GM19397 (cell line): Measurements from ENCODE around the gene PLCXD1.
A peak's percentile ranks its signal among the peaks of the same experiment; 100 is the strongest.
"Not testable (repeated sequence)": the region's sequence is repeated elsewhere in the genome, so short reads cannot be mapped to it uniquely, and the experiment has no call there.

ENCODE experiments used
- ATAC-seq: cut with Tn5 transposase; IDR thresholded peaks from one replicate; pipeline ENCODE4 v1.9.1; 2021; ENCODE audit warnings: mild to moderate bottlenecking, moderate library complexity; ENCODE audit not compliant: unreplicated experiment

PLCXD1 gene

GRCh38 chrX:262381-262909 is 18.7 kb upstream of the PLCXD1 start:
- ATAC-seq: peak; percentile 72

DNA sequence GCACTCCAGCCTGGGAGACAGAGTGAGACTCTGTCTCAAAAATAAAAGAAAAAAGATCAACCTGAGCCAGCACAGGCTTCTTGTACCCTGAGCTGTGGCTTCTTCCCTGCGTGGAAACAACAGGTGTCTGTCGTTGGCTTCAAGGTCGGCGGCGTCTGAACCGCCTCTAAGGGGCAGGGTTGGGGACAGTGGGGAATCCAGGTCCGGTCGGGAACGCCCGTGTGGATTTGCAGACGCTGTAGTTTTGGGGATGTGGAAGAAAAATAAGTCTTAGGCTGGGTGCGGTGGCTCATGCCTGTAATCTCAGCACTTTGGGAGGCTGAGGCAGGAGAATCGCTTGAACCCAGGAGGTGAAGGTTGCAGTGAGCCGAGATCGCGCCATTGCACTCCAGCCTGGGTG is 17.2 kb upstream of the PLCXD1 start:
- ATAC-seq: not testable (repeated sequence)

GRCh38 chrX:264634-265455 is 16.3 kb upstream of the PLCXD1 start:
- ATAC-seq: no peak

DNA sequence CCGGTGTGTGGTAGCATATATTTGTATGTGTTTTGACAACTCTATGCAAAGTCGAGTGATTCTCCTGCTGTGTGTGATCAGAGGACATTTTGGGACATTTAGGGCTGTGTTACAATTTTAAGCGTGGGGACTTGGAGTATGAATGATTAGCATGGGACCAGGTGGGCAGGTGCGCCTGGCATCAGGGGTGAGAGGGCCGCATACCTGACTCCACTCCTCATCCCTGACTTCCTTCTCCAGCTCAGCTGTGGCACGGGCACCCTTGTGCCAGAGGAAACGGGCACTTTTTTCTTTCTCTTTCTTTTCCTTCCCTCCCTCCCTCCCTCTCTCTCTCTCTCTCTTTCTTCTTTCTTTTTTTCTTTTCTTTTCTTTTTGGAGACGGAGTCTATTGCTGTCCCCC is 15.7 kb upstream of the PLCXD1 start:
- ATAC-seq: no peak

- ATAC-seq: no peak
Measured at GRCh38 chrX:267771-268261, 13.4 kb upstream of the PLCXD1 start.

DNA sequence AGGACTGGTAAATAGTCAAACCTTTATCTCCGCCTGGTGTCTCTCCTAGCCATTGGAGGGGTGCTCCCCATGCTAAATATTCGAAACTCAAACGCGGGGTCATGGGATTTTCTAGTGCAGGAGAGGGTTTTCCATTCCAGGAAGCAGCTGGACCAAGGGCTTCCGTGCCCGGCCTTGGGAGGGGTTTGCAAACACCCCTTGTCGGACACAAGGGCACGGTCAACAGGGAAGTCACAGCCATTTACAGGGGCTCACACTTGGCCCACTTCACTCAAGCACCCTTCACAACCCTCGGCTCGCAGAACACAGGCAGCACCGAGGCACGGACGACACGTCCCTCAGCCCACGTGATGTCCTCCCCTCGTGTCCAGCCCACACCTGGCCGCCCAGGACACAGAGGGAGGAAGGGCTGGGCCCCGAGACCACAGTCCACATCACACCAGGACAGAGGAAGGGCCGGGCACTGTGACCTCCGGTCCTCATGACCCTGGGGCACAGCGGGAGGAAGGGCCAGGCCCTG is 10.3 kb upstream of the PLCXD1 start:
- no peak for ATAC-seq

- ATAC-seq: no peak
Measured at GRCh38 chrX:274904-275475, 6.2 kb upstream of the PLCXD1 start.

GRCh38 chrX:275476-275966 is 5.7 kb upstream of the PLCXD1 start:
- ATAC-seq: peak; percentile 25

DNA sequence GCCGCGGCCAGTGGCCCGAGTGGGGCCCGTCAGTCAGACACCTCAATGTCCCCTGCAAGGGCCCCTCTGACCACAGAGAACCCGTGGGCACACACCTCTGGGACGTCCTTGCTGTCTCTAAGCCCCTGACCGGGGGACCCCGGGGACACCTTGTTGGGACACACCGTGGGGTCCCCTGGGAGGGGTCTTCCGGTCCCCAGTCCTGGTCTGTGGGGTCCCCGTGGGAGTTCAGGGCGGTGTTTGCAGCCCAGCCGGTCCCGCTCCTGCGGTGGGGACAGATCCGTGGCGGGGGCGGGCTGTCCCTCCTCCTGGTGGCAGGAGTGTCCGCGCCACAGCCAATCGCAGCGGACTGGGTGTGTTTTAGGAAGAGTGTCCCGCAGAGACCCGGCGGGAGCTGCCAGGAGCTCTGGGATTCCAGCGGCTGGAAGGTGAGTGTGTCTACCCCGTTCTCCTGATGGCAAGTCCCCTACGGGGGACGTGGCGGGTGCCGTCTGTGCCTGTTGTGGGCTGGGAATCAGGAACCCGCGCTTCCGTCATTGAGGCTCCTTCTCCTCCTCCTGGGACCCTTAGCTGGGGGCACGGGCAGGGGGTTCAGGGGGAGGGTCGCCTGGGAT is 5.1 kb upstream of the PLCXD1 start:
- ATAC-seq: peak; percentile 70

GRCh38 chrX:276581-277201 is 4.5 kb upstream of the PLCXD1 start:
- peak; percentile 30 for ATAC-seq

- not testable (repeated sequence) for ATAC-seq
Measured at GRCh38 chrX:279757-280604, 1.2 kb upstream of the PLCXD1 start.

- not testable (repeated sequence) for ATAC-seq
Measured at GRCh38 chrX:280722-281121, 459 bp upstream of the PLCXD1 start.

DNA sequence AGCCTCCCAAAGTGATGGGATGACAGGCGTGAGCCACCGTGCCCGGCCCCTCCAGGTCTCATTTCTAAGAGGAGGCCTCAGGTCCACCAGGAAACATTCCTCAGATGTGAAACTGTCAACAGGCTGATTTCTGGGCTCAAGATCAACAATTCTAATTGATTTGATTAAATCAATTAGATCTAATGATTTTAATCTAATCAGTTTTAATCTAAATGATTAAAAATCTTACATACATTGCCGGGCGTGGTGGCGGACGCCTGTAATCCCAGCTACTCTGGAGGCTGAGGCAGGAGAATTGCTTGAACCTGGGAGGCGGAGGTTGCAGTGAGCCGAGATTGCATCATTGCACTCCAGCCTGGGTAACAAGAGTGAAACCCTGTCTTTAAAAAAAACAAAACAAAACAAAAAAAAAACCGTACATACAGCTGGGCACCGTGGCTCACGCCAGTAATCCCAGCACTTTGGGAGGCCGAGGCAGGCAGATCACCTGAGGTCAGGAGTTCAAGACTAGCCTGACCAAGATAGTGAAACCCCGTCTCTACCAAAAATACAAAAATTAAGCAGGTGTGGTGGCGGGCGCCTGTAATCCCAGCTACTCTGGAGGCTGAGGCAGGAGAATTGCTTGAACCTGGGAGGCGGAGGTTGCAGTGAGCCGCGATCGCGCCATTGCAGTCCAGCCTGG is 960 bp downstream of the PLCXD1 start:
- not testable (repeated sequence) for ATAC-seq

- ATAC-seq: peak; percentile 99
Measured at GRCh38 chrX:283115-283845, 2.1 kb downstream of the PLCXD1 start.

GRCh38 chrX:285076-285677 is 4.0 kb downstream of the PLCXD1 start:
- no peak for ATAC-seq

DNA sequence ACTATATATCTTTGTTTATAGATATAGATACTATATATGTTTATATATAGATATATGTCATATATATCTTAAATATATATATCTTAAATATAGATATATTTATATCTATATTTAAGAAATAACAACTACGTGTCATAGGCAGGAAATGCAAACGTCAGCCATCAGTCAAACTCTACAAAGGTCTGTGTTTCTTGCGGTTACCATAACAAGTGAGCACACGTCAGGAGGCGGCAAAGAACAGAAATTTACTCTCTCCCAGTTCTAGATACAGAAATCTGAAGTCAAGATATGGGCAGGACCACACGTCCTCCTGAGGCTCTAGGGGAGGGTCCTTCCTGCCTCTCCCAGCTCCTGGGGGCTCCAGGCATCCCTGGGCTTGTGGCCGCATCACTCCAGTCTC is 6.5 kb downstream of the PLCXD1 start:
- no peak for ATAC-seq

DNA sequence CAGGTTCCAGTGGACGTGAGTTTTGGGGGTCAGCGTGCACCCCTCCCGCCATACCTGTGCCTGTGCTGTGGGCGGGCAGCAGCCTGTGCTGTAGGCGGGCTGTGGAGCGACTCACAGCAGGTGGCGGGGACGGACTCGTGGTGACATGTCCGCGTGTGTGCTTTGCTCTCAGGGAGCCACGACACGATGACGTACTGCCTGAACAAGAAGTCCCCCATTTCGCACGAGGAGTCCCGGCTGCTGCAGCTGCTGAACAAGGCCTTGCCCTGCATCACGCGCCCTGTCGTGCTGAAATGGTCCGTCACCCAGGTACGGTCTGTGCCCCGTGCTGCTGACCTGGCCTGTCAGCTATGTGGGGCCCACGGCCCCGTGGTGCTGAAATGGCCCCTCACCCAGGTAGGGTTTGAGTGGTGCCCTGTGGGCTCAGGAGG is 7.4 kb downstream of the PLCXD1 start:
- ATAC-seq: no peak

- ATAC-seq: no peak
Measured at GRCh38 chrX:290476-291166, 9.4 kb downstream of the PLCXD1 start.
